Hippocampal formation (tissue), 2 donors: ENCODE measurements around the gene DDX23.

Experiments used
- DNase-seq, 2 donors: peaks; one replicate each; lab custom pipeline; 2025; lab: John Stamatoyannopoulos, UW

Gene DDX23

GRCh38 chr12:48823281-48823680, 28.7 kb downstream of the DDX23 start:
- no peak for DNase-seq

- DNase-seq, result no peak
Measured at GRCh38 chr12:48822711-48823110, 29.3 kb downstream of the DDX23 start.

GRCh38 chr12:48822139-48822538, 29.8 kb downstream of the DDX23 start:
- no peak for DNase-seq

- DNase-seq, result no peak
Measured at GRCh38 chr12:48819986-48820725, 31.8 kb downstream of the DDX23 start.

- no peak for DNase-seq
Measured at GRCh38 chr12:48818831-48819590, 33.0 kb downstream of the DDX23 start.

GRCh38 chr12:48817873-48818830, 33.8 kb downstream of the DDX23 start, which contains the start of gene CACNB3:
CACNB3 (plus strand) TSS chr12:48818496; CDS start chr12:48818930, 434 bp downstream.
- peak in 1 of 2 donors; percentile 34 for DNase-seq

- DNase-seq, result no peak
Measured at GRCh38 chr12:48816143-48816854, 35.7 kb downstream of the DDX23 start.

GRCh38 chr12:48815126-48816110, 36.5 kb downstream of the DDX23 start:
- DNase-seq, result peak; percentile 50 to 61

GRCh38 chr12:48814262-48815125, 37.5 kb downstream of the DDX23 start:
- DNase-seq, result peak; percentile 11 to 39

GRCh38 chr12:48813465-48814261, 38.3 kb downstream of the DDX23 start:
- no peak for DNase-seq

GRCh38 chr12:48812389-48812788, 39.6 kb downstream of the DDX23 start:
- no peak for DNase-seq

- DNase-seq, result no peak
Measured at GRCh38 chr12:48811437-48812090, 40.4 kb downstream of the DDX23 start.

GRCh38 chr12:48810903-48811431, 41.0 kb downstream of the DDX23 start:
- no peak for DNase-seq

- no peak for DNase-seq
Measured at GRCh38 chr12:48807981-48808380, 44.0 kb downstream of the DDX23 start.

- DNase-seq, result no peak
Measured at GRCh38 chr12:48803675-48804074, 48.3 kb downstream of the DDX23 start.

- no peak for DNase-seq
Measured at GRCh38 chr12:48800971-48801370, 51.0 kb downstream of the DDX23 start.

- no peak for DNase-seq
Measured at GRCh38 chr12:48800457-48800856, 51.5 kb downstream of the DDX23 start.

GRCh38 chr12:48796976-48797375, 55.0 kb downstream of the DDX23 start:
- no peak for DNase-seq
